HG03280 (cell line): Measurements from ENCODE around the gene ICA1L.

Experiments
- ATAC-seq: cut with Tn5 transposase; IDR thresholded peaks from one replicate; pipeline ENCODE4 v1.9.1; 2021; ENCODE audit warnings: mild to moderate bottlenecking, moderate library complexity; ENCODE audit not compliant: unreplicated experiment

Gene ICA1L

GRCh38 chr2:202786842-202787241, 84.7 kb downstream of the ICA1L start:
- no peak for ATAC-seq

- no peak for ATAC-seq
Measured at GRCh38 chr2:202782940-202783558, 88.5 kb downstream of the ICA1L start.

GRCh38 chr2:202780514-202781021, 91.0 kb downstream of the ICA1L start:
- peak; percentile 89 for ATAC-seq

- ATAC-seq, result no peak
Measured at GRCh38 chr2:202778217-202778616, 93.3 kb downstream of the ICA1L start.

GRCh38 chr2:202774104-202774503, 97.5 kb downstream of the ICA1L start:
- ATAC-seq, result no peak

- ATAC-seq, result no peak
Measured at GRCh38 chr2:202773301-202773973, 98.1 kb downstream of the ICA1L start.

- ATAC-seq, result no peak
Measured at GRCh38 chr2:202771741-202772460, 99.7 kb downstream of the ICA1L start.

GRCh38 chr2:202771336-202771735, 100.2 kb downstream of the ICA1L start:
- no peak for ATAC-seq

GRCh38 chr2:202769201-202769600, 102.4 kb downstream of the ICA1L start:
- no peak for ATAC-seq

GRCh38 chr2:202768273-202768672, 103.3 kb downstream of the ICA1L start:
- ATAC-seq, result no peak

- ATAC-seq, result no peak
Measured at GRCh38 chr2:202765436-202765835, 106.1 kb downstream of the ICA1L start.

GRCh38 chr2:202764991-202765390, 106.6 kb downstream of the ICA1L start:
- no peak for ATAC-seq

- ATAC-seq, result no peak
Measured at GRCh38 chr2:202763916-202764315, 107.7 kb downstream of the ICA1L start.

- no peak for ATAC-seq
Measured at GRCh38 chr2:202762556-202762955, 109.0 kb downstream of the ICA1L start.

GRCh38 chr2:202760848-202761247, 110.7 kb downstream of the ICA1L start:
- ATAC-seq, result no peak

- ATAC-seq, result no peak
Measured at GRCh38 chr2:202758604-202759003, 113.0 kb downstream of the ICA1L start.

GRCh38 chr2:202758128-202758527, 113.4 kb downstream of the ICA1L start:
- no peak for ATAC-seq

- no peak for ATAC-seq
Measured at GRCh38 chr2:202757339-202757738, 114.2 kb downstream of the ICA1L start.

GRCh38 chr2:202756598-202756997, 115.0 kb downstream of the ICA1L start:
- no peak for ATAC-seq

GRCh38 chr2:202754936-202755335, 116.6 kb downstream of the ICA1L start:
- no peak for ATAC-seq

GRCh38 chr2:202752071-202752470, 119.5 kb downstream of the ICA1L start:
- ATAC-seq, result no peak
